Brain microvascular endothelial cell (primary cell): ENCODE data around the gene AKAP8.

ENCODE experiments used
- DNase-seq: peaks from one replicate; pipeline ENCODE4 v3.0.0-alpha.2; 2020
- H3K27ac ChIP-seq: fragments of 250-450 bp; sonication (Bioruptor Pico); 2 replicates; pipeline ENCODE4 v1.5.1; 2020; ENCODE audit warnings: mild to moderate bottlenecking, moderate library complexity
- H3K27me3 ChIP-seq: fragments of 250-450 bp; sonication (Bioruptor Pico); replicated peaks from 2 replicates; pipeline ENCODE4 v1.5.1; 2020; ENCODE audit warnings: mild to moderate bottlenecking
- H3K36me3 ChIP-seq: fragments of 250-450 bp; sonication (Bioruptor Pico); replicated peaks from 2 replicates; pipeline ENCODE4 v1.5.1; 2020; ENCODE audit warnings: mild to moderate bottlenecking
- H3K4me3 ChIP-seq: 2 replicates; pipeline ENCODE4 v1.5.1; 2011; ENCODE audit warnings: low read depth, mild to moderate bottlenecking, control low read depth, low read length, moderate library complexity
- in situ Hi-C: cut with HindIII; loops from 2 replicates; pipeline ENCODE4 v1.10.0; 2017; ENCODE audit warnings: low sequenced_read_pairs, low pct_ligation_motif_present
- TF ChIP-seq, protein P1 (sequence below): IDR thresholded peaks from 2 replicates; pipeline ENCODE4 v1.5.1; 2011; ENCODE audit warnings: low read depth, mild to moderate bottlenecking, moderate library complexity, low read length, control low read depth, inconsistent platforms; ENCODE audit errors: missing control alignments

AKAP8 gene

DNA sequence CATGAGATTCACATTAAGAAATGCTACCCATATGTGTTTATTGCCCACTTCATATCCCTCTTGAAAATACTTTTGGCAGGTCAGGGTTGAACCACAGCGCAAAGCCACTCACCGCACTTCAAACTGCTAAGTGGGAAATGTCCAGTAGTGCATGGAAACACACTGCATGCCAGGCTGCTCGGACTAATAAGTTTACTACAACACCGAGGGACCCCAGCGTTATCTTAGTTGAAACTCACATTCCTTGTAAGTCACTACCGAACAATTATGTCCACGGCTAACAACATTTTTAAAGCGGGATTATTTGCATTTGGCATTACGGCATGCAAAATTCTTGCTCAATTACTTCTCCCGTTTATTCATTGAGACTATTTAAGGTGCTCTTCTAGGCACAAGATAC lies 51.3 kb downstream of the AKAP8 start:
- Histone ChIP-seq H3K27me3 (no peaks in the 10 kb centered on the region), H3K4me3 (no peak overlapping the region), H3K27ac (no peak overlapping the region), H3K36me3 (no peaks in the 10 kb centered on the region)
- TF ChIP-seq, protein P1, sequence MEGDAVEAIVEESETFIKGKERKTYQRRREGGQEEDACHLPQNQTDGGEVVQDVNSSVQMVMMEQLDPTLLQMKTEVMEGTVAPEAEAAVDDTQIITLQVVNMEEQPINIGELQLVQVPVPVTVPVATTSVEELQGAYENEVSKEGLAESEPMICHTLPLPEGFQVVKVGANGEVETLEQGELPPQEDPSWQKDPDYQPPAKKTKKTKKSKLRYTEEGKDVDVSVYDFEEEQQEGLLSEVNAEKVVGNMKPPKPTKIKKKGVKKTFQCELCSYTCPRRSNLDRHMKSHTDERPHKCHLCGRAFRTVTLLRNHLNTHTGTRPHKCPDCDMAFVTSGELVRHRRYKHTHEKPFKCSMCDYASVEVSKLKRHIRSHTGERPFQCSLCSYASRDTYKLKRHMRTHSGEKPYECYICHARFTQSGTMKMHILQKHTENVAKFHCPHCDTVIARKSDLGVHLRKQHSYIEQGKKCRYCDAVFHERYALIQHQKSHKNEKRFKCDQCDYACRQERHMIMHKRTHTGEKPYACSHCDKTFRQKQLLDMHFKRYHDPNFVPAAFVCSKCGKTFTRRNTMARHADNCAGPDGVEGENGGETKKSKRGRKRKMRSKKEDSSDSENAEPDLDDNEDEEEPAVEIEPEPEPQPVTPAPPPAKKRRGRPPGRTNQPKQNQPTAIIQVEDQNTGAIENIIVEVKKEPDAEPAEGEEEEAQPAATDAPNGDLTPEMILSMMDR = no peak
- no peak for DNase-seq
- in situ Hi-C loops = no loop called here

DNA sequence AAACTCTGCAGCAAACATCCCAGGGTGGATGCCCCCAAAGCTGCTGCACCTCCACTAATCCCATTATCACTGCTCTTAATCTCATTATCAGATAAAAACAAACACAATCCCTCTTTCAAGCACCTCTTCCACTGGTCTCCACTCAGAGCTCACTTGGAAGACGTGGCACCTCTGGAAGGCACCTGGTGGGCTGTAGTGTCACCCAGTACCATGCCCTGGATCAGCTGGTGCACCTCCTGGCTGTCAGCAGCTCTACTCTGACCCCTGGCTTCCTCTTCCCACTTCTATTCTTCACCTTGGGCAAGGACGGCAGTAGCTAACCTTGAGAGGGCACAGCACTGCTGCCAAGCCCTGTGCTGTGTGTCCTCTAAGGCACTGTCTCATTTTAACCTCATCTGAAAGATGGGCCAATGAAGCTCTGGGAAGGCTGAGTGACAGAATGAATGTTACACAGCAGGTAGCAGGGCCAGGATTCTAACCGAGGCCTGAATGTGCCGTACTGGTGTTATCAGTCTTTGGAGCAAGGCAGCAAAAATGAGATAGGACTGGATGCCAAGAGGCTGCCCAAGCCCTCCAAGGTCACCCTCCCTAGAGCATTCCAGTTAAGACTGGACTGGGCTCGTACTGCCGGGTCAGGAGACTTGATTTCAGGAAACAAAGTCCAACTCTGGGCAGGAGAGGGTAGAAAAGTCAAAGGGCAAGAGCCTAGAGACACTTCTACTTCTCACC lies 54.6 kb downstream of the AKAP8 start:
- H3K27ac ChIP-seq = no peak overlapping the region
- in situ Hi-C loops = no loop called here
- TF ChIP-seq, protein P1 = no peak
- H3K4me3 ChIP-seq = no peak overlapping the region
- DNase-seq = no peak
- no peaks in the 10 kb centered on the region for H3K27me3 ChIP-seq
- no peaks in the 10 kb centered on the region for H3K36me3 ChIP-seq

DNA sequence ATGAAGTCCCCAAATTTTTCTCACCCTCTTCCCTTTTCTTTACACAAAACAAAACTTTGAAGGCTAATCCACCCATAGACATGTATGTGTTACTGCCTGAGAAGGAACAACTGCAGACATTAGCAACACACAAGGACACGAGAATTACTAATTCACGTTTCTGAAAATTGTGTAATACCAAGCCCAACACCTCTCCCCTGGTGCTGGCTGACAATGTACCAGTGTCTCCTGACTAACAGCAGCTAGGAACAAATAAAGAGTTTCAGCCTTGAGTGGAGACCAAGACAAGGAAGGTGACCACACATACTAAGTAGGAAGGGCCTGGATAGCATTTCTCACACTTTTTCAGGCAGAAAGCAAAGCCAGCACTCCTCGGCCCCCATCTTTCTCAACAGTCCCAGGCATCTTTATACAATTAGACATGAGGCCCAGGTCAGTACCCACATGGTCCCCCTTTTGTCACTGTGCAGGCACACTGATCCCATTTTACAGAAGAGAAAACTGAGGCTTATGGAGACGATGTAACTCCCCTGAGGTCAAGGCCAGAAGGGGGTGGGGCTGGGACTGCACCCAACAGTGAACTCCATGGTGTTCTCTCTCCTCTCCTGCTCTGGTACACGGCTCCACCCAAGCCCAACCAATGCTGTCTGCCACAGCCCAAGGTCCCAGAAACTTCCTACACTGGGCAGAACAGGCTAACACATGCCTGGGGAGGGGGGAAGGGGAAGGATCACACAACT lies 55.9 kb downstream of the AKAP8 start:
- Histone ChIP-seq H3K27me3 (no peaks in the 10 kb centered on the region), H3K36me3 (no peaks in the 10 kb centered on the region), H3K4me3 (no peak overlapping the region), H3K27ac (no peak overlapping the region)
- no peak for DNase-seq
- in situ Hi-C loops = no loop called here
- TF ChIP-seq, protein P1 = no peak

DNA sequence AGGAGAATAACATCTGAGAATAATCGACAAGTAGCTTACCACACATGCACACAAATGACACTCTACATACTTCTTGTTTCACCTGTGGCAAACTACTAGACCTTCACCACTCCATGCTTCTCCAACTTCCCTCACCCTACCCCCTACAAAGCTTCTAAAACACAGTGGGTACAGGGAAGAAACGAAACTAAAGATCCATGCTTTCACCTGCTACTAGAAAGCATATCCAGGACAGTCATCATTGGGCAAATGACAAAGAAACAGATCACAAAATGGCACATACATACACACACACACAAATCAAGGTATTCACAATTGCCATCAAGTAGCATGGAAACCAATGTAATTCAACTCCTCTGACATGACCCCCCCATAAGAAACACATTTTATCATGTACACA lies 57.8 kb downstream of the AKAP8 start:
- in situ Hi-C loops = no loop called here

DNA sequence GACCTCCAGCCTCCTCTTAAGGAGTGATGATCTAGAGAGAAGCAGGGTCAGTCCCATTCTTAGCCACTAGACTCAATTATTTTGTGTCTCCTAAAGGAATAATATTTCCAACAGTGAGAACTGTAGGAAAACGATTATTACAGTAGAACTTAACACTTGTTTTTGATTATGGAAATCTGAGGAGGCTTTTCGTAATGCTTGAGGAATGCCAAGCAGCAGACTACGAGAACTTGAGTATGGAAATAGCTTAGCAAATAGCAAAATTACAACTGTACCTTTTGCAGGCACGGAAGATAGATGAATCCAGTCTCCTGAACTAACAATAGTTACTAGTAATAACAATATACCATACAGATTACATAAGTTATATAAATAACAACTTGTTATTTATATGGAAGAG lies 59.5 kb downstream of the AKAP8 start:
- DNase-seq = no peak
- TF ChIP-seq, protein P1 = no peak
- no peaks in the 10 kb centered on the region for H3K36me3 ChIP-seq
- no peak overlapping the region for H3K4me3 ChIP-seq
- H3K27ac ChIP-seq = peak overlapping the region; percentile 50
- in situ Hi-C loops = no loop called here
- H3K27me3 ChIP-seq = no peaks in the 10 kb centered on the region

More for the DNA sequence above, 57.8 kb downstream of the AKAP8 start:
- TF ChIP-seq, protein P1 = no peak
- Histone ChIP-seq H3K4me3 (no peak overlapping the region), H3K36me3 (no peaks in the 10 kb centered on the region), H3K27me3 (no peaks in the 10 kb centered on the region), H3K27ac (peak overlapping the region; percentile 31)
- no peak for DNase-seq
